GM12878 (cell line): ENCODE data around the gene PPP2R5A. TPM values are rescaled to one million over a fixed set of nuclear protein-coding genes. Genes with fewer than 3 reads are reported as not detected.

Experiments
- ATAC-seq: fragments of 200-7000 bp; cut with Tn5 transposase; 3 replicates; pipeline ENCODE4 v1.9.1; 2020; ENCODE audit warnings: mild to moderate bottlenecking, moderate library complexity
- BruUV-seq: library from RNA; stranded (reverse); fragments of 400-500 nt; replicated peaks from 2 replicates; lab custom pipeline; 2021; lab: Mats Ljungman, UMichigan
- CTCF ChIA-PET: fragments of 300-600 bp; sonication (Branson Sonifier 250); formaldehyde crosslinking; extraction: SDS; loops from one replicate; lab custom pipeline; 2021; ENCODE audit warnings: inconsistent platforms; lab: Yijun Ruan, JAX
- POLR2A ChIA-PET: fragments of 350-600 bp; formaldehyde crosslinking; extraction: SDS; loops from one replicate; lab custom pipeline; 2021; ENCODE audit warnings: inconsistent platforms; lab: Charles Lee
- RAD21 ChIA-PET: fragments of 300-600 bp; sonication (Branson Sonifier 250); formaldehyde crosslinking; loops from one replicate; lab custom pipeline; 2023; ENCODE audit warnings: antibody characterized with exemption; ENCODE audit not compliant: unreplicated experiment; lab: Charles Lee
- SMC1A ChIA-PET: fragments of 300-600 bp; sonication (Branson Sonifier 250); formaldehyde crosslinking; loops from one replicate; lab custom pipeline; 2023; ENCODE audit not compliant: unreplicated experiment, uncharacterized antibody; lab: Charles Lee
- DNase-seq: peaks from one replicate; pipeline ENCODE4 v3.0.0-alpha.2; 2011; ENCODE audit warnings: low read depth, low spot score
- FAIRE-seq: peaks from 3 replicates; lab custom pipeline; 2011; peaks lifted over from hg19 to GRCh38; lab: Jason Lieb, UNC
- H2AFZ ChIP-seq: 2 replicates; pipeline ENCODE4 v1.6.0; 2011; ENCODE audit warnings: low read depth, low read length, control low read depth; ENCODE audit not compliant: control insufficient read depth
- H3K27ac ChIP-seq: 2 replicates; pipeline ENCODE4 v1.5.1; 2011; ENCODE audit warnings: control low read depth; ENCODE audit not compliant: control insufficient read depth, insufficient read depth
- H3K27me3 ChIP-seq, 2 experiments: replicated peaks in 1 of 2; 2 replicates each; pipeline versions ENCODE4 v1.6.0 to v1.6.1; 2011; ENCODE audit warnings: low read length in 1 of 2; ENCODE audit not compliant: control insufficient read depth in 2 of 2, insufficient read depth in 2 of 2
- H3K36me3 ChIP-seq, 2 experiments: 2 replicates each; pipeline ENCODE4 v1.5.1; 2011; ENCODE audit warnings: low read length in 1 of 2; ENCODE audit not compliant: control insufficient read depth in 2 of 2, insufficient read depth in 2 of 2
- H3K4me1 ChIP-seq: 2 replicates; pipeline ENCODE4 v1.6.1; 2011; ENCODE audit warnings: mild to moderate bottlenecking, low read length, moderate library complexity, mixed read lengths; ENCODE audit not compliant: control insufficient read depth, insufficient read depth
- H3K4me2 ChIP-seq: 2 replicates; pipeline ENCODE4 v1.6.0; 2011; ENCODE audit warnings: control low read depth; ENCODE audit not compliant: control insufficient read depth, insufficient read depth
- H3K4me3 ChIP-seq: fragments of 200-600 bp; sonication (generic); 2 replicates; pipeline ENCODE4 v1.5.1; 2016
- H3K79me2 ChIP-seq: 2 replicates; pipeline ENCODE4 v1.6.0; 2011; ENCODE audit warnings: low read length; ENCODE audit not compliant: control insufficient read depth, insufficient read depth
- H3K9ac ChIP-seq: 2 replicates; pipeline ENCODE4 v1.8.0; 2011; ENCODE audit warnings: low read length, control low read depth, mixed read lengths; ENCODE audit not compliant: control insufficient read depth, insufficient read depth
- H3K9me3 ChIP-seq: replicated peaks from 3 replicates; pipeline ENCODE4 v1.5.1; 2011; ENCODE audit warnings: mild to moderate bottlenecking, low read length; ENCODE audit not compliant: control insufficient read depth, insufficient read depth
- H4K20me1 ChIP-seq: 2 replicates; pipeline ENCODE4 v1.6.0; 2011; ENCODE audit not compliant: control insufficient read depth, insufficient read depth
- ATF7 ChIP-seq: fragments of 450-650 bp; IDR thresholded peaks from 2 replicates; pipeline ENCODE4 v1.6.1; 2016; ENCODE audit warnings: low read depth, mild to moderate bottlenecking
- HCFC1 ChIP-seq: fragments of 150-350 bp; IDR thresholded peaks from 2 replicates; pipeline ENCODE4 v1.6.1; 2014; ENCODE audit warnings: low read length
- JUNB ChIP-seq: IDR thresholded peaks from 2 replicates; pipeline ENCODE4 v1.6.1; 2016; ENCODE audit warnings: antibody characterized with exemption, mild to moderate bottlenecking
- JUND ChIP-seq: IDR thresholded peaks from 2 replicates; pipeline ENCODE4 v1.6.1; 2012; ENCODE audit warnings: low read depth, mild to moderate bottlenecking, low read length, improper control_type of control experiment, moderate library complexity
- RBBP5 ChIP-seq: fragments of 200-600 bp; sonication (generic); conservative IDR thresholded peaks from 2 replicates; pipeline ENCODE4 v1.6.1; 2016
- YY1 ChIP-seq: IDR thresholded peaks from 2 replicates; pipeline ENCODE4 v1.6.1; 2011; ENCODE audit warnings: low read depth, mild to moderate bottlenecking, low read length
- ZNF217 ChIP-seq: fragments of 450-650 bp; IDR thresholded peaks from 2 replicates; pipeline ENCODE4 v1.6.1; 2017; ENCODE audit warnings: antibody characterized with exemption, mild to moderate bottlenecking
- ZNF24 ChIP-seq: fragments of 450-650 bp; IDR thresholded peaks from 2 replicates; pipeline ENCODE4 v1.6.1; 2017; ENCODE audit warnings: antibody characterized with exemption, mild to moderate bottlenecking
- WGBS: methylation state at CpG from one replicate; pipeline ENCODE4 v1.1.6; 2016; ENCODE audit warnings: low lambda C conversion rate; ENCODE audit not compliant: insufficient replicate concordance, insufficient coverage; ENCODE audit errors: missing lambda C conversion rate; 5-methylcytosine and 5-hydroxymethylcytosine counted together
- in situ Hi-C: fragments of 300-500 bp; cut with MboI; formaldehyde crosslinking; loops from 9 replicates; pipeline ENCODE4 v1.14.3; 2018; ENCODE audit warnings: mixed read lengths
- intact Hi-C: fragments of 100-400 bp; cut with micrococcal nuclease; formaldehyde crosslinking; loops from one replicate; pipeline ENCODE4 v1.14.2; 2022; ENCODE audit not compliant: unreplicated experiment
- polyA plus RNA-seq, 11 experiments: library from polyadenylated mRNA; depleted of rRNA in 4 of 11; unstranded in 6 of 11; stranded (reverse) in 5 of 11; fragments of >200 nt; fragmentation: Nextera tagmentation in 4 of 11; fragmentation: Illumina TruSeq in 1 of 11; extraction: Ambion mirVana in 4 of 11; extraction: Trizol in 1 of 11; gene quantifications; 1 replicate in 1 of 11; 2 replicates in 10 of 11; pipeline versions ENCODE4 v1.2.1 to v1.2.3, GENCODE V29; 2011 to 2016; ENCODE audit warnings: inconsistent platforms in 2 of 11, missing spikeins in 2 of 11, low read depth in 1 of 11
- total RNA-seq, 4 experiments: library from RNA; depleted of rRNA in 3 of 4; stranded (reverse); fragments of >200 nt in 3 of 4; fragmentation: Illumina TruSeq in 1 of 4; extraction: Trizol in 1 of 4; gene quantifications; 2 replicates each; pipeline versions ENCODE4 v1.2.1 to v1.2.3, GENCODE V29; 2013 to 2021
- TF ChIP-seq, protein P1 (sequence below): IDR thresholded peaks from 2 replicates; pipeline ENCODE4 v1.6.1; 2011; ENCODE audit warnings: borderline replicate concordance, low read depth, mild to moderate bottlenecking, moderate library complexity, low read length; ENCODE audit not compliant: insufficient read depth, poor library complexity, severe bottlenecking

The PPP2R5A gene
- total and polyA plus RNA-seq, 10 of the 15 experiments (the other 5 are each of a cell fraction or from before 2014, with no cell fraction given): 15.4 to 40.6 (median 32.5) TPM

- TSS peak; percentile 3 for BruUV-seq
- in situ Hi-C loops: loop anchor here (5.0 kb wide), 1 partner anchor 207 kb away; no protein-coding TSS in a partner anchor
- DNase-seq: no peak
- intact Hi-C loops: loop anchor here (2.0 to 10.0 kb wide), 7 partner anchors 123 to 715 kb away; partner anchors contain the start of genes PACC1 and SLC30A1
- H3K4me3 ChIP-seq: peak overlapping the region; percentile 49
- peaks cover 87% of the 10 kb centered on the region for H3K79me2 ChIP-seq
- RAD21 ChIA-PET: interaction anchor here (0.6 to 6.3 kb wide), 8 partner anchors 25 to 258 kb away, joined by 3 to 75 read pairs (median 6); partner anchors contain the start of genes DTL and INTS7
- CTCF ChIA-PET: interaction anchor here (0.6 to 7.0 kb wide), 10 partner anchors 22 to 609 kb away, joined by 3 to 122 read pairs (median 4); partner anchors contain the start of genes DTL and INTS7
- H3K4me2 ChIP-seq: peak overlapping the region; percentile 68
- H3K36me3 ChIP-seq: no peaks in the 10 kb centered on the region
- 0 out of 2 replicates have a peak overlapping the region, but pooled peaks have one; percentile 2 for H3K27ac ChIP-seq
- WGBS: 69% methylated on average over 4 of the region's 4 CpGs
- POLR2A ChIA-PET: no interaction called here
- H3K27me3 ChIP-seq: no peaks in the 10 kb centered on the region
- TF ChIP-seq YY1 (no peak), ZNF217 (0 out of 2 replicates have a peak, but pooled peaks have one; percentile 20), RBBP5 (no peak)
- TF ChIP-seq, all 136 proteins: peak for 1
- H3K9ac ChIP-seq: no peak overlapping the region
- no peak for FAIRE-seq
- SMC1A ChIA-PET: interaction anchor here (0.6 to 7.8 kb wide), 13 partner anchors 27 to 615 kb away, joined by 3 to 130 read pairs (median 5); partner anchors contain the start of genes DTL and INTS7
- peaks cover 18% of the 10 kb centered on the region for H3K4me1 ChIP-seq
- no peaks in the 10 kb centered on the region for H4K20me1 ChIP-seq
- H3K9me3 ChIP-seq: no peaks in the 10 kb centered on the region
- H2AFZ ChIP-seq: no peak overlapping the region
- ATAC-seq: no peak
Observed at GRCh38 chr1:212289262-212290077, 4.3 kb downstream of the PPP2R5A start.

DNA sequence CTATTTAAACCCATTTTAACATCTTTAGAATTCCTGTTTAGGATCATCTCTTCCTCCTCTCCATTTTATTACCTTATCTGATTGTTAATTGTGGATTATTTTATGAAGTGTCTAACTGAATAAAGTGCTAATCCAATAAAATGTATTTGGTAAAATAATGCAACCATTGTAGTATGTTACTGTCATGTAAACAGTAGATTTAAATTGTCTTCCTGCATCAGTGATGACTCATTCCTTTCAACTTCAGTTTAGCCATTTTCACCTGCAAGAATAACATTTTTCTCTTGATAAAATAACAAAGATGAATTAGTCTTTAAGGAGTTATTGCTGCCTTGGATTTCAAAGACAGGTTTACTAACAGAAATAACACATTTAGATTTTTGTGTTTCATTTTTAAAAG lies 5.4 kb downstream of the PPP2R5A start:
- FAIRE-seq: no peak
- POLR2A ChIA-PET: interaction anchor here (0.9 to 1.7 kb wide), 3 partner anchors 22 to 220 kb away, joined by 3 to 4 read pairs (median 3); no protein-coding TSS in a partner anchor
- H2AFZ ChIP-seq: no peak overlapping the region
- H3K36me3 ChIP-seq: no peaks in the 10 kb centered on the region
- H3K27me3 ChIP-seq: no peaks in the 10 kb centered on the region
- H3K4me3 ChIP-seq: peak overlapping the region; percentile 54; the same call in 1 of the 2 replicates
- no peak overlapping the region for H3K9ac ChIP-seq
- no peak overlapping the region for H3K27ac ChIP-seq
- CTCF ChIA-PET: interaction anchor here (1.0 to 7.0 kb wide), 27 partner anchors 12 to 619 kb away, joined by 3 to 122 read pairs (median 4); partner anchors contain the start of genes DTL and INTS7
- intact Hi-C loops: loop anchor here (1.0 to 10.0 kb wide), 6 partner anchors 128 to 716 kb away; partner anchors contain the start of gene SLC30A1
- RAD21 ChIA-PET: interaction anchor here (1.1 to 6.3 kb wide), 15 partner anchors 21 to 615 kb away, joined by 3 to 75 read pairs (median 5); partner anchors contain the start of genes DTL, INTS7 and NEK2
- peak; percentile 18; the same call in 1 of the 3 replicates for ATAC-seq
- H3K4me1 ChIP-seq: peaks cover 18% of the 10 kb centered on the region
- TF ChIP-seq, protein P1, sequence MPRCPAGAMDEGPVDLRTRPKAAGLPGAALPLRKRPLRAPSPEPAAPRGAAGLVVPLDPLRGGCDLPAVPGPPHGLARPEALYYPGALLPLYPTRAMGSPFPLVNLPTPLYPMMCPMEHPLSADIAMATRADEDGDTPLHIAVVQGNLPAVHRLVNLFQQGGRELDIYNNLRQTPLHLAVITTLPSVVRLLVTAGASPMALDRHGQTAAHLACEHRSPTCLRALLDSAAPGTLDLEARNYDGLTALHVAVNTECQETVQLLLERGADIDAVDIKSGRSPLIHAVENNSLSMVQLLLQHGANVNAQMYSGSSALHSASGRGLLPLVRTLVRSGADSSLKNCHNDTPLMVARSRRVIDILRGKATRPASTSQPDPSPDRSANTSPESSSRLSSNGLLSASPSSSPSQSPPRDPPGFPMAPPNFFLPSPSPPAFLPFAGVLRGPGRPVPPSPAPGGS: no peak
- peak; percentile 29; the same call in 1 of the 2 replicates for TF ChIP-seq ATF7
- no peak for TF ChIP-seq HCFC1
- peak; percentile 79 for TF ChIP-seq ZNF24
- 0 out of 2 replicates have a peak, but pooled peaks have one; percentile 22 for TF ChIP-seq JUND
- TF ChIP-seq JUNB: peak; percentile 22; the same call in 1 of the 2 replicates
- H3K4me2 ChIP-seq: peak overlapping the region; percentile 66; the same call in 1 of the 2 replicates
- no peaks in the 10 kb centered on the region for H3K9me3 ChIP-seq
- H4K20me1 ChIP-seq: 0 out of 2 replicates have a peak, but pooled peaks cover 2% of the 10 kb centered on the region
- SMC1A ChIA-PET: interaction anchor here (0.8 to 7.8 kb wide), 25 partner anchors 10 to 616 kb away, joined by 3 to 130 read pairs (median 5); partner anchors contain the start of genes DTL and INTS7
- DNase-seq: no peak
- BruUV-seq: no TSS peak
- H3K79me2 ChIP-seq: peaks cover 96% of the 10 kb centered on the region
- in situ Hi-C loops: loop anchor here (5.0 kb wide), 1 partner anchor 208 kb away; no protein-coding TSS in a partner anchor
